ENCODE data around the gene ASCL4. TPM values are rescaled to one million over a fixed set of nuclear protein-coding genes. Genes with fewer than 3 reads are reported as not detected.

ASCL4 gene
- total and polyA plus RNA-seq, 2 of the 8 experiments (the other 6 are each of a cell fraction or from before 2014, with no cell fraction given): not detected

- TF ChIP-seq BRCA1 (IDR thresholded peaks at IDR 0.05; ENCODE audit: low read depth, low read length) (no peak), ASH2L (IDR thresholded peaks at IDR 0.05; ENCODE audit: low read length) (no peak)
Measured at GRCh38 chr12:107764626-107765025, 9.9 kb upstream of the ASCL4 start (continued).

All from H1 (cell line).